GM12878 (cell line): ENCODE measurements around the gene CCDC87. TPM values are rescaled to one million over a fixed set of nuclear protein-coding genes. Genes with fewer than 3 reads are reported as not detected.

Experiments
- ATAC-seq: fragments of 200-7000 bp; cut with Tn5 transposase; 3 replicates; pipeline ENCODE4 v1.9.1; 2020; ENCODE audit warnings: mild to moderate bottlenecking, moderate library complexity
- Bru-seq: library from RNA; stranded (reverse); fragments of 400-500 nt; gene quantifications from one replicate; lab custom pipeline; 2021; lab: Mats Ljungman, UMichigan
- BruChase-seq, 2 experiments: library from RNA; stranded (reverse); fragments of 400-500 nt; gene quantifications; one replicate each; lab custom pipeline; 2021; lab: Mats Ljungman, UMichigan
- BruUV-seq: library from RNA; stranded (reverse); fragments of 400-500 nt; replicated peaks from 2 replicates; lab custom pipeline; 2021; lab: Mats Ljungman, UMichigan
- CTCF ChIA-PET: fragments of 300-600 bp; sonication (Branson Sonifier 250); formaldehyde crosslinking; extraction: SDS; loops from one replicate; lab custom pipeline; 2021; ENCODE audit warnings: inconsistent platforms; lab: Yijun Ruan, JAX
- POLR2A ChIA-PET: fragments of 350-600 bp; formaldehyde crosslinking; extraction: SDS; loops from one replicate; lab custom pipeline; 2021; ENCODE audit warnings: inconsistent platforms; lab: Charles Lee
- RAD21 ChIA-PET: fragments of 300-600 bp; sonication (Branson Sonifier 250); formaldehyde crosslinking; loops from one replicate; lab custom pipeline; 2023; ENCODE audit warnings: antibody characterized with exemption; ENCODE audit not compliant: unreplicated experiment; lab: Charles Lee
- SMC1A ChIA-PET: fragments of 300-600 bp; sonication (Branson Sonifier 250); formaldehyde crosslinking; loops from one replicate; lab custom pipeline; 2023; ENCODE audit not compliant: unreplicated experiment, uncharacterized antibody; lab: Charles Lee
- DNase-seq: peaks from one replicate; pipeline ENCODE4 v3.0.0-alpha.2; 2011; ENCODE audit warnings: low read depth, low spot score
- FAIRE-seq: peaks from 3 replicates; lab custom pipeline; 2011; peaks lifted over from hg19 to GRCh38; lab: Jason Lieb, UNC
- H2AFZ ChIP-seq: 2 replicates; pipeline ENCODE4 v1.6.0; 2011; ENCODE audit warnings: low read depth, low read length, control low read depth; ENCODE audit not compliant: control insufficient read depth
- H3K27ac ChIP-seq: 2 replicates; pipeline ENCODE4 v1.5.1; 2011; ENCODE audit warnings: control low read depth; ENCODE audit not compliant: control insufficient read depth, insufficient read depth
- H3K27me3 ChIP-seq, 2 experiments: replicated peaks in 1 of 2; 2 replicates each; pipeline versions ENCODE4 v1.6.0 to v1.6.1; 2011; ENCODE audit warnings: low read length in 1 of 2; ENCODE audit not compliant: control insufficient read depth in 2 of 2, insufficient read depth in 2 of 2
- H3K36me3 ChIP-seq, 2 experiments: 2 replicates each; pipeline ENCODE4 v1.5.1; 2011; ENCODE audit warnings: low read length in 1 of 2; ENCODE audit not compliant: control insufficient read depth in 2 of 2, insufficient read depth in 2 of 2
- H3K4me1 ChIP-seq: 2 replicates; pipeline ENCODE4 v1.6.1; 2011; ENCODE audit warnings: mild to moderate bottlenecking, low read length, moderate library complexity, mixed read lengths; ENCODE audit not compliant: control insufficient read depth, insufficient read depth
- H3K4me2 ChIP-seq: 2 replicates; pipeline ENCODE4 v1.6.0; 2011; ENCODE audit warnings: control low read depth; ENCODE audit not compliant: control insufficient read depth, insufficient read depth
- H3K4me3 ChIP-seq: fragments of 200-600 bp; sonication (generic); 2 replicates; pipeline ENCODE4 v1.5.1; 2016
- H3K79me2 ChIP-seq: 2 replicates; pipeline ENCODE4 v1.6.0; 2011; ENCODE audit warnings: low read length; ENCODE audit not compliant: control insufficient read depth, insufficient read depth
- H3K9ac ChIP-seq: 2 replicates; pipeline ENCODE4 v1.8.0; 2011; ENCODE audit warnings: low read length, control low read depth, mixed read lengths; ENCODE audit not compliant: control insufficient read depth, insufficient read depth
- H3K9me3 ChIP-seq: replicated peaks from 3 replicates; pipeline ENCODE4 v1.5.1; 2011; ENCODE audit warnings: mild to moderate bottlenecking, low read length; ENCODE audit not compliant: control insufficient read depth, insufficient read depth
- H4K20me1 ChIP-seq: 2 replicates; pipeline ENCODE4 v1.6.0; 2011; ENCODE audit not compliant: control insufficient read depth, insufficient read depth
- CBFB ChIP-seq: IDR thresholded peaks from 2 replicates; pipeline ENCODE4 v1.6.1; 2016; ENCODE audit warnings: antibody characterized with exemption, low read depth
- CBX3 ChIP-seq: fragments of 200-600 bp; sonication (generic); IDR thresholded peaks from 2 replicates; pipeline ENCODE4 v1.6.1; 2016; ENCODE audit warnings: low read depth, borderline replicate concordance
- CBX5 ChIP-seq: sonication (generic); IDR thresholded peaks from 2 replicates; pipeline ENCODE4 v1.6.1; 2016; ENCODE audit warnings: low read depth, moderate library complexity, mild to moderate bottlenecking, inconsistent platforms
- EGR1 ChIP-seq, 2 experiments: IDR thresholded peaks; 1 replicate in 1 of 2; 2 replicates in 1 of 2; pipeline ENCODE4 v1.6.1; 2011 to 2012; ENCODE audit warnings: low read depth in 2 of 2, low read length in 2 of 2, borderline replicate concordance in 1 of 2, mild to moderate bottlenecking in 1 of 2, moderate library complexity in 1 of 2
- IRF4 ChIP-seq: IDR thresholded peaks from 2 replicates; pipeline ENCODE4 v1.6.1; 2011; ENCODE audit warnings: low read depth, low read length
- MAX ChIP-seq: IDR thresholded peaks from 2 replicates; pipeline ENCODE4 v1.6.1; 2012; ENCODE audit warnings: low read depth, low read length, improper control_type of control experiment
- MLLT1 ChIP-seq: fragments of 450-650 bp; IDR thresholded peaks from 2 replicates; pipeline ENCODE4 v1.6.1; 2016; ENCODE audit warnings: mild to moderate bottlenecking
- MYC ChIP-seq: IDR thresholded peaks from 2 replicates; pipeline ENCODE4 v1.6.1; 2011; ENCODE audit warnings: mild to moderate bottlenecking, low read length, moderate library complexity, inconsistent platforms; ENCODE audit not compliant: insufficient read depth, insufficient replicate concordance, insufficient read length, severe bottlenecking
- PAX5 ChIP-seq: IDR thresholded peaks from 2 replicates; pipeline ENCODE4 v1.6.1; 2011; ENCODE audit warnings: low read depth, low read length, borderline replicate concordance
- PAX8 ChIP-seq: fragments of 450-650 bp; IDR thresholded peaks from 2 replicates; pipeline ENCODE4 v1.6.1; 2017; ENCODE audit warnings: mild to moderate bottlenecking, moderate library complexity
- POLR2A ChIP-seq: IDR thresholded peaks from 2 replicates; pipeline ENCODE4 v1.6.1; 2011; ENCODE audit warnings: low read depth, mild to moderate bottlenecking, low read length
- SMAD5 ChIP-seq: IDR thresholded peaks from 2 replicates; pipeline ENCODE4 v1.6.1; 2016; ENCODE audit warnings: antibody characterized with exemption, low read depth
- SMC3 ChIP-seq: IDR thresholded peaks from 2 replicates; pipeline ENCODE4 v1.6.1; 2011; ENCODE audit warnings: low read length, improper control_type of control experiment, borderline replicate concordance
- STAT1 ChIP-seq: fragments of 450-650 bp; conservative IDR thresholded peaks from 2 replicates; pipeline ENCODE4 v1.6.1; 2014; ENCODE audit warnings: antibody characterized with exemption, mild to moderate bottlenecking
- TCF3 ChIP-seq: IDR thresholded peaks from 2 replicates; pipeline ENCODE4 v1.6.1; 2012; ENCODE audit warnings: low read depth, mild to moderate bottlenecking, low read length, borderline replicate concordance; ENCODE audit not compliant: insufficient read depth
- WRNIP1 ChIP-seq: IDR thresholded peaks from 2 replicates; pipeline ENCODE4 v1.6.1; 2011; ENCODE audit warnings: low read depth, low read length, improper control_type of control experiment, borderline replicate concordance
- whole genome bisulfite sequencing: methylation state at CpG from one replicate; pipeline ENCODE4 v1.1.6; 2016; ENCODE audit warnings: low lambda C conversion rate; ENCODE audit not compliant: insufficient replicate concordance, insufficient coverage; ENCODE audit errors: missing lambda C conversion rate; 5-methylcytosine and 5-hydroxymethylcytosine counted together
- in situ Hi-C: fragments of 300-500 bp; cut with MboI; formaldehyde crosslinking; loops from 9 replicates; pipeline ENCODE4 v1.14.3; 2018; ENCODE audit warnings: mixed read lengths
- intact Hi-C: fragments of 100-400 bp; cut with micrococcal nuclease; formaldehyde crosslinking; loops from one replicate; pipeline ENCODE4 v1.14.2; 2022; ENCODE audit not compliant: unreplicated experiment
- long read RNA-seq, 2 experiments: library from polyadenylated mRNA; unstranded; transcript quantifications; one replicate each; pipeline ENCODE4 v2.0.0, GENCODE V29; 2019 to 2020
- polyA minus RNA-seq, 3 experiments: library from RNA; depleted of rRNA, polyadenylated mRNA; stranded (reverse); fragments of >200 nt; gene quantifications; 2 replicates each; pipeline ENCODE4 v1.2.3, GENCODE V29; 2011
- polyA plus RNA-seq, 11 experiments: library from polyadenylated mRNA; depleted of rRNA in 4 of 11; unstranded in 6 of 11; stranded (reverse) in 5 of 11; fragments of >200 nt; fragmentation: Nextera tagmentation in 4 of 11; fragmentation: Illumina TruSeq in 1 of 11; extraction: Ambion mirVana in 4 of 11; extraction: Trizol in 1 of 11; gene quantifications; 1 replicate in 1 of 11; 2 replicates in 10 of 11; pipeline versions ENCODE4 v1.2.1 to v1.2.3, GENCODE V29; 2011 to 2016; ENCODE audit warnings: inconsistent platforms in 2 of 11, missing spikeins in 2 of 11, low read depth in 1 of 11
- total RNA-seq, 4 experiments: library from RNA; depleted of rRNA in 3 of 4; stranded (reverse); fragments of >200 nt in 3 of 4; fragmentation: Illumina TruSeq in 1 of 4; extraction: Trizol in 1 of 4; gene quantifications; 2 replicates each; pipeline versions ENCODE4 v1.2.1 to v1.2.3, GENCODE V29; 2013 to 2021

CCDC87 gene
- 0.98 and 1.3 TPM in 2 replicates for total RNA-seq (2013; cell fraction: nucleolus; rRNA removed)
- 0.17 TPM in 1 of 2 replicates, not detected in the other for total RNA-seq (2014; rRNA removed)
- 0.09 TPM in 1 of 2 replicates, not detected in the other for total RNA-seq (2014; rRNA removed; fragmentation: Illumina TruSeq; extraction: Trizol)
- 0.08 and 0.13 TPM in 2 replicates for total RNA-seq (2021)
- polyA plus RNA-seq (2011; ENCODE audit: low read depth): not detected
- polyA plus RNA-seq (2011; rRNA removed): 0.04 TPM in 1 of 2 replicates, not detected in the other
- 0.02 and 0.09 TPM in 2 replicates for polyA plus RNA-seq (2011; cell fraction: cytosol; rRNA removed)
- 0.15 and 0.23 TPM in 2 replicates for polyA plus RNA-seq (2011; cell fraction: nucleus; rRNA removed)
- polyA plus RNA-seq (2012): 0.04 TPM in 1 of 2 replicates, not detected in the other
- 0.07 TPM in 1 of 2 replicates, not detected in the other for polyA plus RNA-seq (2014; fragmentation: Illumina TruSeq; extraction: Trizol)
- polyA plus RNA-seq (2014; fragmentation: Nextera tagmentation; extraction: Ambion mirVana): under 1 TPM in 1 of 2 experiments, not detected in 1; 0.02 TPM
- polyA plus RNA-seq (2014; rRNA removed): not detected in 2 replicates
- under 1 TPM in 1 of 2 experiments, not detected in 1; 0.11 TPM for polyA plus RNA-seq (2016; fragmentation: Nextera tagmentation; extraction: Ambion mirVana)
- polyA minus RNA-seq (2011; rRNA and poly(A)+ RNA removed): 0.29 and 0.36 TPM in 2 replicates
- not detected in 2 replicates for polyA minus RNA-seq (2011; cell fraction: cytosol; rRNA and poly(A)+ RNA removed)
- 0.48 and 0.86 TPM in 2 replicates for polyA minus RNA-seq (2011; cell fraction: nucleus; rRNA and poly(A)+ RNA removed)
- percentile 37 among the genes with signal in this experiment for Bru-seq, nascent RNA
- BruChase-seq, experiment 1, labeled RNA remaining after a 6-hour chase: percentile 36 among the genes with signal in this experiment
- percentile 36 among the genes with signal in this experiment for BruChase-seq, experiment 2, labeled RNA remaining after a 2-hour chase
- long read RNA-seq, experiment 1: 0 reads
- long read RNA-seq, experiment 2: 0 reads

- FAIRE-seq (peak; percentile 97), ATAC-seq (peak; percentile 98), DNase-seq (peak; percentile 84)
- in situ Hi-C loops: no loop called here
- SMC1A ChIA-PET: interaction anchor here (1.3 to 4.2 kb wide), 6 partner anchors 12 to 85 kb away, joined by 4 to 19 read pairs (median 6); partner anchors contain the start of genes RBM14 and RBM4B
- intact Hi-C loops: loop anchor here (2.0 to 5.0 kb wide), 2 partner anchors 24 to 85 kb away; partner anchors contain the start of genes RBM14 and RBM4B
- Histone ChIP-seq H2AFZ (peak within 1 kb of the TSS; percentile 91), H3K4me2 (peak within 1 kb of the TSS; percentile 97), H3K9me3 (no peaks in the 10 kb centered on the region), H3K4me3 (peak within 1 kb of the TSS; percentile 85), H3K9ac (peak within 1 kb of the TSS; percentile 95), H3K36me3 (no peaks in the 10 kb centered on the region), H4K20me1 (no peaks in the 10 kb centered on the region), H3K4me1 (peaks cover 13% of the 10 kb centered on the region), H3K27ac (peak within 1 kb of the TSS; percentile 62), H3K27me3 (no peaks in the 10 kb centered on the region), H3K79me2 (peaks cover 23% of the 10 kb centered on the region)
- CTCF ChIA-PET: interaction anchor here (0.7 to 7.7 kb wide), 18 partner anchors 9 to 86 kb away, joined by 3 to 75 read pairs (median 4); partner anchors contain the start of genes CTSF, RBM4, RBM4B and ZDHHC24
- POLR2A ChIA-PET: interaction anchor here (0.7 to 6.9 kb wide), 10 partner anchors 8 to 280 kb away, joined by 3 to 60 read pairs (median 5); partner anchors contain the start of genes RBM14, RBM4, RBM4B and ZDHHC24
- BruUV-seq: no TSS peak
- RAD21 ChIA-PET: interaction anchor here (1.1 to 3.3 kb wide), 6 partner anchors 15 to 85 kb away, joined by 3 to 27 read pairs (median 4); partner anchors contain the start of genes RBM4 and RBM4B
- WGBS: 18% methylated on average over 66 of the region's 68 CpGs
- TF ChIP-seq MLLT1 (peak; percentile 60; the same call in 1 of the 2 replicates), IRF4 (no peak), CBFB (peak; percentile 47; the same call in 1 of the 2 replicates), PAX5 (peak; percentile 20; the same call in 1 of the 2 replicates), SMAD5 (peak; percentile 86), WRNIP1 (no peak), MYC (no peak), PAX8 (no peak), SMC3 (no peak; the same call in 1 of the 2 replicates), EGR1 (IDR thresholded peaks at IDR 0.05; ENCODE audit: borderline replicate concordance in 1 of 2, low read depth in 2 of 2, low read length in 2 of 2) (no peak), TCF3 (no peak), MAX (no peak; the same call in 1 of the 2 replicates), STAT1 (0 out of 2 replicates have a peak, but pooled peaks have one; percentile 40), CBX5 (no peak), POLR2A (peak; percentile 100), CBX3 (no peak)
Observed at GRCh38 chr11:66592457-66593302, at the start of gene CCDC87, which contains the start of gene CCS. TSS of gene CCDC87 (minus strand) at chr11:66593063. CDS start at chr11:66593015, 48 bp downstream. TSS of gene CCS (plus strand) at chr11:66593185. CDS start at chr11:66593262, 77 bp downstream.
